Thymus (tissue), 11 donors: ENCODE data around the gene ZSWIM4. TPM values are rescaled to one million over a fixed set of nuclear protein-coding genes. Genes with fewer than 3 reads are reported as not detected.

Source experiments
- DNase-seq, 9 donors: peaks; one replicate each; pipeline ENCODE4 v3.0.0-alpha.2; 2013; ENCODE audit warnings: low spot score in 9 of 9, low read depth in 6 of 9, missing footprints in 1 of 9
- H3K27ac ChIP-seq, 2 donors: one replicate each; pipeline ENCODE4 v1.5.1; 2013; ENCODE audit warnings: control low read depth in 1 of 2, low read depth in 1 of 2, low read length in 1 of 2, mild to moderate bottlenecking in 1 of 2, moderate library complexity in 1 of 2
- H3K27me3 ChIP-seq, 2 donors: one replicate each; pipeline ENCODE4 v1.5.1; 2013; ENCODE audit warnings: low read length in 1 of 2; ENCODE audit not compliant: control insufficient read depth in 2 of 2, insufficient read depth in 1 of 2
- H3K36me3 ChIP-seq, 2 donors: one replicate each; pipeline ENCODE4 v1.5.1; 2013; ENCODE audit warnings: low read length in 1 of 2, mild to moderate bottlenecking in 1 of 2, moderate library complexity in 1 of 2; ENCODE audit not compliant: control insufficient read depth in 2 of 2, insufficient read depth in 2 of 2
- H3K4me1 ChIP-seq, 2 donors: one replicate each; pipeline ENCODE4 v1.5.1; 2013; ENCODE audit warnings: low read length in 2 of 2; ENCODE audit not compliant: control insufficient read depth in 2 of 2, insufficient read depth in 2 of 2
- H3K4me3 ChIP-seq, 2 donors: one replicate each; pipeline ENCODE4 v1.5.1; 2013; ENCODE audit warnings: low read length in 2 of 2, control low read depth in 1 of 2, mild to moderate bottlenecking in 1 of 2
- H3K9me3 ChIP-seq, 2 donors: one replicate each; pipeline ENCODE4 v1.5.1; 2013; ENCODE audit warnings: low read length in 1 of 2, mild to moderate bottlenecking in 1 of 2; ENCODE audit not compliant: control insufficient read depth in 2 of 2, insufficient read depth in 1 of 2
- WGBS: extraction: QIAGEN DNeasy Blood & Tissue Kit; methylation state at CpG from one replicate; pipeline ENCODE4 v1.1.7; 2013; 5-methylcytosine and 5-hydroxymethylcytosine counted together
- polyA plus RNA-seq: library from polyadenylated mRNA; stranded (reverse); fragments of 200-250 nt; gene quantifications from one replicate; pipeline ENCODE4 v1.2.3, GENCODE V29; 2013
- total RNA-seq: library from RNA; stranded (reverse); fragments of 120-200 nt; gene quantifications from one replicate; pipeline ENCODE4 v1.2.4, GENCODE V29; 2013
- donor health status: healthy.

The ZSWIM4 gene
- total and polyA plus RNA-seq, 2 donors = 1.7 to 3.3 TPM

DNA sequence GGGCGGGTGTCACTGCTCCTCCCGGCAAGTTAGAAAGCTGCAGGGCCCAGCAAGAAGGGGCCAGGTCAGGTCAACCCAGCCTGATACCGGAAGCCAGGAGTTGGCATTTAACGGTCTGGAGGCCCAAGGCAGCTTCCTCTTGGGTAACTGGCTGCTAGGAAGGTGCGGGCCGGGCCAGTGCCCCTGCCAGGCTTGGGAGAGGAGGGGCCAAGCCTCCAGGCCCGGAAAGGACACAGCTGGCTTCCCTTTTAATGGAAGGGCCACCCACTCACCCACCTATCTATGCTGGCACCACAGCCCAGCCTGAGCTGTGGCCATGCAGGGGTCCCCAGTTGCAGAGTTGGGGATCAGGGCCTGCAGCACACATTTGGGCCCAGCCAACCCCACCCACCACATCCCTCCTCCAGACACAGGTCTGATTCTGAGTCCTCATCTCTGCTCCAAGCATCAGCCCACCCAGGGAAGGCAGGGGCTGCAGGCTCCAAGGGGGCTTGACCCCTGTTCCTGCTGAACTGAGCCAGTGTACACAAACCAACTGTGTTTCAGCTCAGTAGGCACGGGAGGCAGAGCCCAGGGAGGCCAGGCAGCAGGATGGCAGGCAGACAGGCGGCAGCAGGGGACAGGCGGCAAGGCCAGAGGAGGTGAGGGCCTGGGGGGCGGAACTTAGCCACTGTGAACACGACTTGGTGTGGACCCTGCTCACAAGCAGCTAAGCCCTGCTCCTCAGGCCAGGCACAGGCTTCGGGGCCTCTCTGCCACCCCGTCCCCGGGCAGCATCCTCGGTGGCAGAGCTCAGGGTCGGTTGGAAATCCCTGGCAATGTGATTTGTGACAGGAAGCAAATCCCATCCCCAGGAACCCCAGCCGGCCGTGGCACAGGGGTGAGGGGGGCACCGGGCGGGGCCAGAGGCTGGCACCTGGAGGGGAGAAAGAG lies 40.8 kb downstream of the ZSWIM4 start:
- Histone ChIP-seq H3K4me3 (no peak overlapping the region), H3K36me3 (peaks cover 1 to 4% of the 10 kb centered on the region in 2 donors), H3K9me3 (no peaks in the 10 kb centered on the region), H3K4me1 (peaks cover 48 to 69% of the 10 kb centered on the region in 2 donors), H3K27me3 (no peaks in the 10 kb centered on the region), H3K27ac (peak overlapping the region; percentile 87 to 91)
- WGBS = 37% methylated on average over 21 of the region's 21 CpGs
- DNase-seq = peak in 1 of 9 donors; percentile 33

DNA sequence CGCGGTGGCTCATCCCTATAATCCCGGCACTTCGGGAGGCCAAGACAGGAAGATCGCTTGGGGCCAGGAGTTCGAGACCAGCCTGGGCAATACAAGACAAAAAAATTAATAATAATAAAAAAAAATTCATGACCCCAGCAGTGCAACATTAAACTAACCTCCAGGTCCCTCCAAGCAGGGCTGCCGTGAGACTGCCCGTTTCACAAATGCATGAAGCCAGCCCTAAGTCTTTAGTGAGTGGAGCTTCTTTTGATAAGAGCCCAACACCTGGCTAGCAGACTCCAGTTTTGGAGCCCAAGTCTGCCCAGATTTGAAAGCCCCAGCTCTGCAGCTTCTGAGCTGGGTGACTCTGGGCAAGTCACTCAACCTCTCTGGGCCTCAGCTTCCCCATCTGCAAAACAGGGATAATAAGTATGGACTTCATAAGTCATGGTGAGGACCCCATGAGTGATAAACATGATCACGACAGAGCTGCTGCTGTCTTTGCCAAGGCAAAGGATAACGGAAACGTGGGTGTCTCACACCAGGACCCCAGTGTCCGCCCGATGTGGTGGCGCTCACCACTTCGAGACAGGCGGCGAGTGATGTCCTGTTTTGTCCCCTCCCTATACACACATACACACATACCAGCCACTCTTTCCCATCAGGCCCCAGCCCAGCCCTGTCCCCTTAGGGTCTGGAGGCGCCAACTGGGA lies 43.3 kb downstream of the ZSWIM4 start:
- no peak for DNase-seq
- Histone ChIP-seq H3K9me3 (no peaks in the 10 kb centered on the region), H3K4me3 (peak overlapping the region; percentile 41 to 48), H3K27me3 (peaks cover 0 to 16% of the 10 kb centered on the region in 2 donors), H3K27ac (peak overlapping the region; percentile 82 to 93), H3K4me1 (peaks cover 50 to 82% of the 10 kb centered on the region in 2 donors), H3K36me3 (peaks cover 0 to 4% of the 10 kb centered on the region in 2 donors)
- WGBS = 73% methylated on average over 18 of the region's 18 CpGs

DNA sequence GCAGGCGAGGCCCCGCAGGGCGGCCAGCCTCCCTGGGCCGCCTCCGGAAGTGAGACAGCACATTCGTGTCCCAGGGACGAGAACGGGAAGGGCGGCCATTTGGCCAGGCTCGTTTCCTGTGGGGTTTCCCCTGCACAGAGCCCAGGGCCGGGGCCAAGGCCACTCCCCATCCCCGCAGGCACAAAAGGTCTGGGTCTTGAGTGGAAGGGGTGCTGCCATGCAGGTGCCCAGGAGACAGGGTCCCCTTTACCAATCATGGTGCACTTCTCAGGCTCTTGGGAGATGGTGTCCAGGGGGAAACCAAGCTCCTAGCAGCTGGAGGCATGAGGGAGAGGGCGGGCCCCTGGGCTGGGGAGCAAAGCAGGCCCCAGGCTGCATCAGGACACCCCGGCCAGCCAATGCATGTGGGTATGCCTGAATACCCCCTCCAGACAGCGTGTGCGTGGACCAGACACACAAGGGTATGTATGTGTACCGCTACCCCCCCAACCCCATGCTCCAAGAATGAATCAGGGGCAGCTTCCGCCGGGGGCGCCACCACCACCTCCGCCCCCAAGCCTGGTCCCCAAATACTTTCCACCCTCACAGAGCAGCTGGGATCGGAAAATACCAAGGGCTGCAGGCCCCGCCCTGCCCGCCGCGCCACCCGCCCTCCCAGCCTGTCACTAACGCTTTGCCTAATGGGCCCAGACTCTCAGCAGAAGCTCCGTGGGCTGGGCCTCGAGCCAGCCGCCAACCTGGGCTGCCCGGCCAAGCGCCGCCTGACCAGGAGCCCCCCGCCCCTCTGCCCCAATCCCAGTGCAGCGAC lies 44.1 kb downstream of the ZSWIM4 start:
- no peaks in the 10 kb centered on the region for H3K9me3 ChIP-seq
- H3K4me1 ChIP-seq = peaks cover 43 to 82% of the 10 kb centered on the region in 2 donors
- peaks cover 0 to 4% of the 10 kb centered on the region in 2 donors for H3K36me3 ChIP-seq
- H3K27ac ChIP-seq = peak overlapping the region; percentile 82 to 93
- peaks cover 0 to 16% of the 10 kb centered on the region in 2 donors for H3K27me3 ChIP-seq
- H3K4me3 ChIP-seq = peak overlapping the region; percentile 41 to 48
- peak in 4 of 9 donors; percentile 58 to 85 (median 69) for DNase-seq
- 9% methylated on average over 36 of the region's 36 CpGs for WGBS

DNA sequence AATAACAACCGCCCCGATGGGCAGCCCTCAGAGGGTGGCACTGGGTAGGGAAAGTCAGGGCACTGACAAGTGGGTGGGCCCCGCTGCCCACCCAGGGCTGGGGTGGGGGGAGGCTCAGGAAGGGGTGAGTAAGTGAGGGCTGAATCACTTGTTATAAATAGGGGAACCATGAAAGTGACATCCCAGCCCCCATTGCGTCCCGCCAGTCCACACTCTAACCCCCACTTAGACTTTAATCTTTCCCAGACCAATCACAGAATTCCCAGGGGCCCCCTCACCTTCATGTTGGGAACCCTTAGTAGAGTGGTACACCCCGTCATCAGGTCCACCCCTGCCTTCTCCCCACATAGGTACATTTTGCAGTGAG lies 44.7 kb downstream of the ZSWIM4 start:
- WGBS = 30% methylated on average over 6 of the region's 6 CpGs
- H3K27me3 ChIP-seq = peaks cover 0 to 16% of the 10 kb centered on the region in 2 donors
- peak overlapping the region; percentile 82 to 93 for H3K27ac ChIP-seq
- no peaks in the 10 kb centered on the region for H3K9me3 ChIP-seq
- H3K4me1 ChIP-seq = peaks cover 43 to 86% of the 10 kb centered on the region in 2 donors
- peak overlapping the region; percentile 41 to 48 for H3K4me3 ChIP-seq
- H3K36me3 ChIP-seq = peaks cover 0 to 4% of the 10 kb centered on the region in 2 donors
- DNase-seq = no peak

DNA sequence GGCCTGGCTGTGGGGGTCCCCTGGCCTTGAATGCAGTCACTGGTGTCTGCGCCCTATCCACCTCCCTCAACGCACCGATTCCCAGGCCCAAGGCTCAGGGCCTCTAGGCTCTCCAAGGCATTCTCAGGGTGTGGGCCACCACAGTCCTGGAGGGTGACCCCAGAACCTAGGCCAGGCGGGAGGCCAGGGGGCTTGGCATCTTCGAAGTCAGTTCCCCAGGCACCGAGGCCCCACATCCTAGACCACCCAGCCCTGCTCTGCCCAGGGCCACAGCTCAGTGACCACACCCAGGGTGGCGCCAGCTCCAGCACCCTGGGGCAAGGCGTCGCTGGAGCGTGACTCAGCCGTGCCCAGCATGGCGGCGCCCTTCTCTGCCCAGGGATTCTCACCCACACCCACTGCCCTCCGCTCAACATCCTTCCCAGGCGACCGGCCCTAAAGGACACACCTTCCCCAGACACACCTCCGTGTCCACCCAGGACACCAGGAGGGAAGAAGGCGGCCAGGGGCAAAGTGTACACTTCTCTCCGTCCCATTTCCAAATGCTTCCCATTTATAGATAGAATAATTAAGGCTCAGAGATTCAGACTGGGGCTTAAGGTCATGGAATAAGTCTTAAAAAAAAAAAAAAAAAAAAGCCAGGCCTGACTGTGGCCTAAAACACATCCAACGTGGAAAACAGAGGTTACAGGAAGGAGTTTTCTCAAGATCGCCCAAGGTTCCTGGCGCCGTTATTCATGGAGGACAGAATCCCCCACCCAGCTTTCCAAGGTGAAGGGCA lies 45.3 kb downstream of the ZSWIM4 start:
- peaks cover 0 to 16% of the 10 kb centered on the region in 2 donors for H3K27me3 ChIP-seq
- H3K4me1 ChIP-seq = peaks cover 43 to 87% of the 10 kb centered on the region in 2 donors
- peak overlapping the region in 1 of 2 donors; percentile 48 for H3K4me3 ChIP-seq
- peak overlapping the region; percentile 82 to 93 for H3K27ac ChIP-seq
- DNase-seq = no peak
- no peaks in the 10 kb centered on the region for H3K9me3 ChIP-seq
- peaks cover 0 to 4% of the 10 kb centered on the region in 2 donors for H3K36me3 ChIP-seq
- 81% methylated on average over 23 of the region's 23 CpGs for WGBS

DNA sequence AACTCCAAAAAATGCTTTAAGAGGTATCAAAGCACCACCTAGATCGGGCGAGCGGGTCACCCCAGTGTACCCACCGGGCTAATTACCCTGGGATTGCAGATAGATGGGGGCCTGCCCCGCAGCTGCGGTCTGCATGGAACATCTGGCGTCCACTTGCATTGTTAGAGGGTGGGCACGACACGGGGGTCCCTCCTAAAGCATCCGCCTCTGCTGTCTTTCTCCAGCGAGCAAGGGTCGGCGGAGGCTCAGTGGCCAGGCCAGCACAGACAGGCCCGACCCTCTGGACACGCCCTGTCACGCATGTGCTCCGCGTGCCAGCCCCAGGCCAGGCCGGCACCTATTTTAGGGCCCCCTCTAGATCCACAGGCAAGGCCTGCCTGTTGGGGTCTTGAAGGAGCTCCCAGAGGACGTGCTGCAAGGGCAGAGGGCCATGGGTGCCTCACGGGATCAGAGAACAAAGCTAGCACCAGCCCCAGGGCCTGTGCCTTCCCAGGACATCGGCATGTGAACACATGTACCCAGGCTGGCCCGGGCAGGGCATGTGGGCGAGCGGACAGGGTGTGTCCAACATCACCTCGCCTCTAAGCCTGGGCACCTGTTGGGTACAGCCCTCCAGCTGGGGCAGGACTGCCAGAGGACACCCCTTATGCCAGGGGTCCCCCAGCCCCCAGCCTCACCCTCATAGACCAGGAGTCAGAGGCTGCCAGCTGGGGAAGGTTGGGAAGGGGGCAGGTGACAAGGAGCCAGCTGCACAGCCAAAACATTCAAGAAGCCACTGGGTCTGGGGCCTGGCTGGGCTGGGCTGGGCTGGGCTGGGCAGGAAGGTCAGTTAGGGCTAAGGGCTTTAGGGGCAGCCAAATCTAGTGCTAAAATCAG lies 46.1 kb downstream of the ZSWIM4 start:
- peak in 1 of 9 donors; percentile 10 for DNase-seq

DNA sequence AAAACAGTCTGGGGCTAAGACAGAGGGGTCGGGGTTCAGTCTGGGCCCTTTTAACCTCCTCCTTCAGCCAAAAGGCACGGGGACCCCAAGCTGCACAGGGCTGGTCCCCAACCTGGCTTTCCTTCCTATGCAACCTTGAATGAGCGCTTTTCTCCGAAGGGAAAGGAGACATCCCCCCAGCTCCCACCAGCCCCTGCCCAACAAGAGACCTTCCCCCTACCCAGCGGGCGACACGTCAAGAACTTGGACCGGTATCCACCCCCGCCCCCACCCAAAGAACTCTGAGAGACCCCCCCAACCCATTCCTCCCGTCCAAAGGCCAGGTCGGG lies 46.7 kb downstream of the ZSWIM4 start:
- no peaks in the 10 kb centered on the region for H3K36me3 ChIP-seq
- H3K9me3 ChIP-seq = peaks cover 0 to 5% of the 10 kb centered on the region in 2 donors
- H3K4me1 ChIP-seq = peaks cover 45 to 86% of the 10 kb centered on the region in 2 donors
- peak in 1 of 9 donors; percentile 9 for DNase-seq
- H3K27me3 ChIP-seq = peaks cover 0 to 16% of the 10 kb centered on the region in 2 donors
- peak overlapping the region; percentile 48 to 73 for H3K4me3 ChIP-seq
- WGBS = 15% methylated on average over 11 of the region's 11 CpGs
- peak overlapping the region; percentile 64 to 87 for H3K27ac ChIP-seq

More for the DNA sequence above, 46.1 kb downstream of the ZSWIM4 start:
- H3K27me3 ChIP-seq = peaks cover 0 to 16% of the 10 kb centered on the region in 2 donors
- no peaks in the 10 kb centered on the region for H3K9me3 ChIP-seq
- WGBS = 82% methylated on average over 26 of the region's 26 CpGs
- peak overlapping the region; percentile 64 to 87 for H3K27ac ChIP-seq
- H3K36me3 ChIP-seq = no peaks in the 10 kb centered on the region
- H3K4me1 ChIP-seq = peaks cover 45 to 86% of the 10 kb centered on the region in 2 donors
- H3K4me3 ChIP-seq = peak overlapping the region; percentile 48 to 73
